ENCODE data around the gene HIP1. TPM values are rescaled to one million over a fixed set of nuclear protein-coding genes. Genes with fewer than 3 reads are reported as not detected.
A peak's percentile ranks its signal among the peaks of the same experiment; 100 is the strongest.
"Not testable (repeated sequence)": the region's sequence is repeated elsewhere in the genome, so short reads cannot be mapped to it uniquely, and the experiment has no call there.

The HIP1 gene
- total and polyA plus RNA-seq, 12 donors = 7.0 to 32.4 (median 23.4) TPM

- no peak overlapping the region for H3K4me3 ChIP-seq
- peaks cover 4 to 20% (median 13%) of the 10 kb centered on the region in 9 donors for H3K4me1 ChIP-seq
- DNase-seq (no peak), ATAC-seq (no peak)
- no peaks in the 10 kb centered on the region for H3K27me3 ChIP-seq
- peak overlapping the region in 2 of 10 donors; percentile 39 to 46 for H3K27ac ChIP-seq
- intact Hi-C loops (cut with DNase I) = loop anchor here in 3 of 10 donors (10.0 kb wide), 2 partner anchors 103 to 223 kb away; no protein-coding TSS in a partner anchor
- H3K36me3 ChIP-seq = peaks cover 0 to 21% (median 5%) of the 10 kb centered on the region in 9 donors
- no peak for TF ChIP-seq CTCF (IDR thresholded peaks at IDR 0.05)
- 65 to 75% methylated on average over 6 of the region's 6 CpGs for WGBS, 2 donors
- no peaks in the 10 kb centered on the region for H3K9me3 ChIP-seq
These were observed 207.4 kb downstream of the HIP1 start for GRCh38 chr7:75531359-75531821.

- WGBS, 2 donors = 0 to 1% methylated on average over 32 to 37 of the region's 37 CpGs
- H3K27me3 ChIP-seq, H3K9me3 ChIP-seq: not testable (repeated sequence)
- ATAC-seq (peak in 1 of 8 donors; percentile 13), DNase-seq (peak in 1 of 2 donors; percentile 16)
- peak overlapping the region; percentile 70 to 99 (median 90) for H3K4me3 ChIP-seq
- H3K27ac ChIP-seq = peak overlapping the region; percentile 61 to 90 (median 88)
- H3K4me1 ChIP-seq = peaks cover 4 to 25% (median 20%) of the 10 kb centered on the region in 9 donors
- intact Hi-C loops (cut with DNase I) = loop anchor here in 1 of 10 donors (10.0 kb wide), 1 partner anchor 238 kb away; no protein-coding TSS in a partner anchor
- peaks cover 0 to 39% (median 16%) of the 10 kb centered on the region in 9 donors for H3K36me3 ChIP-seq
These were observed 211.5 kb downstream of the HIP1 start for GRCh38 chr7:75527224-75527722.

GRCh38 chr7:75521727-75522126 is 217.0 kb downstream of the HIP1 start:
- Histone ChIP-seq H3K36me3 (peaks cover 0 to 80% (median 26%) of the 10 kb centered on the region in 9 donors), H3K4me1 (peaks cover 4 to 14% (median 10%) of the 10 kb centered on the region in 9 donors), H3K9me3 (peaks cover 0 to 19% (median 0%) of the 10 kb centered on the region in 11 donors)
- intact Hi-C loops (cut with DNase I) = loop anchor here in 1 of 10 donors (10.0 kb wide), 1 partner anchor 243 kb away; no protein-coding TSS in a partner anchor
- not testable (repeated sequence) for ATAC-seq, H3K27me3 ChIP-seq, H3K27ac ChIP-seq, DNase-seq, H3K4me3 ChIP-seq

GRCh38 chr7:75518842-75519241 is 219.9 kb downstream of the HIP1 start:
- WGBS, 2 donors = 64 to 68% methylated on average over 2 of the region's 2 CpGs
- intact Hi-C loops (cut with DNase I) = not testable (repeated sequence)

GRCh38 chr7:75509033-75509432 is 229.7 kb downstream of the HIP1 start:
- H3K27ac ChIP-seq = not testable (repeated sequence)

More at GRCh38 chr7:75518842-75519241, 219.9 kb downstream of the HIP1 start:
- H3K4me1 ChIP-seq, DNase-seq, ATAC-seq, H3K4me3 ChIP-seq, H3K27ac ChIP-seq, H3K27me3 ChIP-seq: not testable (repeated sequence)
- Histone ChIP-seq H3K9me3 (peaks cover 0 to 19% (median 0%) of the 10 kb centered on the region in 11 donors), H3K36me3 (peaks cover 0 to 78% (median 21%) of the 10 kb centered on the region in 9 donors)

GRCh38 chr7:75492020-75492419 is 246.7 kb downstream of the HIP1 start, which contains the start of gene SPDYE5:
SPDYE5 (plus strand) TSS chr7:75492320; CDS start chr7:75494048, 1,728 bp downstream.
- H3K4me3 ChIP-seq; H3K36me3 ChIP-seq; H3K9me3 ChIP-seq; H3K27me3 ChIP-seq; H3K27ac ChIP-seq; H3K4me1 ChIP-seq; intact Hi-C loops (cut with DNase I); DNase-seq; ATAC-seq: not testable (repeated sequence)
- WGBS, 2 donors = 80 to 85% methylated on average over 5 of the region's 6 CpGs

More at GRCh38 chr7:75509033-75509432, 229.7 kb downstream of the HIP1 start:
- peaks cover 0 to 40% (median 0%) of the 10 kb centered on the region in 9 donors for H3K36me3 ChIP-seq
- H3K4me1 ChIP-seq; ATAC-seq; DNase-seq; H3K9me3 ChIP-seq; intact Hi-C loops (cut with DNase I); H3K4me3 ChIP-seq; H3K27me3 ChIP-seq: not testable (repeated sequence)
- WGBS, 2 donors = 94 to 100% methylated on average over 2 of the region's 4 CpGs

GRCh38 chr7:75485979-75486643 is 252.6 kb downstream of the HIP1 start, which contains the start of gene POM121C:
POM121C (minus strand) TSS chr7:75486299; CDS start chr7:75441496, 44,803 bp downstream.
- WGBS, 2 donors = 0% methylated on average over 49 of the region's 49 CpGs
- not testable (repeated sequence) for H3K27me3 ChIP-seq, H3K9me3 ChIP-seq, H3K4me1 ChIP-seq
- peaks cover 0 to 21% (median 0%) of the 10 kb centered on the region in 9 donors for H3K36me3 ChIP-seq
- peak within 1 kb of the TSS in 9 of 10 donors; percentile 76 to 94 (median 89) for H3K27ac ChIP-seq
- peak; percentile 100 for ATAC-seq
- intact Hi-C loops (cut with DNase I) = loop anchor here in 2 of 10 donors (2.0 kb wide), 1 partner anchor 43 kb away; no protein-coding TSS in a partner anchor
- DNase-seq = peak; percentile 93 to 94
- peak within 1 kb of the TSS; percentile 51 to 93 (median 78) for H3K4me3 ChIP-seq

GRCh38 chr7:75485355-75485978 is 253.3 kb downstream of the HIP1 start:
- peak in 1 of 2 donors; percentile 4 for DNase-seq
- 0 to 1% methylated on average over 20 to 30 of the region's 32 CpGs for WGBS, 2 donors

More at GRCh38 chr7:75485355-75485978, 253.3 kb downstream of the HIP1 start:
- intact Hi-C loops (cut with DNase I); H3K4me1 ChIP-seq; H3K27me3 ChIP-seq; H3K9me3 ChIP-seq: not testable (repeated sequence)
- peak in 1 of 8 donors; percentile 45 for ATAC-seq
- Histone ChIP-seq H3K4me3 (peak overlapping the region; percentile 51 to 93 (median 78)), H3K36me3 (peaks cover 0 to 21% (median 0%) of the 10 kb centered on the region in 9 donors), H3K27ac (peak overlapping the region in 9 of 10 donors; percentile 76 to 94 (median 89))
